Keratinocyte (primary cell): ENCODE measurements around the gene LRRC71. TPM values are rescaled to one million over a fixed set of nuclear protein-coding genes. Genes with fewer than 3 reads are reported as not detected.

Experiments
- DNase-seq: peaks from one replicate; pipeline ENCODE4 v3.0.0-alpha.2; 2011; ENCODE audit warnings: low read depth, missing footprints, low spot score
- FAIRE-seq: peaks from 2 replicates; lab custom pipeline; 2011; peaks lifted over from hg19 to GRCh38; lab: Jason Lieb, UNC
- H2AFZ ChIP-seq: 2 replicates; pipeline ENCODE4 v1.6.0; 2012; ENCODE audit warnings: low read length, control low read depth, inconsistent platforms; ENCODE audit not compliant: control insufficient read depth
- H3K27ac ChIP-seq: 2 replicates; pipeline ENCODE4 v1.5.1; 2011; ENCODE audit warnings: low read length; ENCODE audit not compliant: control insufficient read depth, insufficient read depth
- H3K27me3 ChIP-seq: 3 replicates; pipeline ENCODE4 v1.6.0; 2011; ENCODE audit warnings: low read length; ENCODE audit not compliant: control insufficient read depth, insufficient read depth; ENCODE audit errors: extremely low read depth
- H3K36me3 ChIP-seq, 2 experiments: 2 replicates in 1 of 2; 3 replicates in 1 of 2; pipeline ENCODE4 v1.5.1; 2011; ENCODE audit warnings: low read length in 2 of 2, mild to moderate bottlenecking in 1 of 2; ENCODE audit not compliant: control insufficient read depth in 2 of 2, insufficient read depth in 2 of 2; ENCODE audit errors: extremely low read depth in 1 of 2
- H3K4me1 ChIP-seq: 3 replicates; pipeline ENCODE4 v1.5.1; 2011; ENCODE audit warnings: low read length; ENCODE audit not compliant: control insufficient read depth, insufficient read depth; ENCODE audit errors: extremely low read depth
- H3K4me2 ChIP-seq: 3 replicates; pipeline ENCODE4 v1.6.0; 2011; ENCODE audit warnings: low read depth, low read length; ENCODE audit not compliant: control insufficient read depth, insufficient read depth; ENCODE audit errors: extremely low read depth
- H3K4me3 ChIP-seq, 3 experiments: fragments of 200-600 bp in 1 of 3; sonication (generic) in 1 of 3; 2 replicates in 2 of 3; 3 replicates in 1 of 3; pipeline ENCODE4 v1.5.1; 2011 to 2016; ENCODE audit warnings: low read length in 3 of 3, mild to moderate bottlenecking in 3 of 3, control low read depth in 2 of 3, inconsistent platforms in 1 of 3, low read depth in 1 of 3, mixed read lengths in 1 of 3, mixed run types in 1 of 3, moderate library complexity in 1 of 3; ENCODE audit not compliant: control insufficient read depth in 2 of 3, insufficient read depth in 2 of 3; ENCODE audit errors: extremely low read depth in 1 of 3
- H3K79me2 ChIP-seq: 2 replicates; pipeline ENCODE4 v1.6.0; 2012; ENCODE audit warnings: low read length; ENCODE audit not compliant: control insufficient read depth, insufficient read depth
- H3K9ac ChIP-seq: 3 replicates; pipeline ENCODE4 v1.6.0; 2011; ENCODE audit warnings: low read length; ENCODE audit not compliant: control insufficient read depth, insufficient read depth; ENCODE audit errors: extremely low read depth
- H3K9me1 ChIP-seq: 3 replicates; pipeline ENCODE4 v1.6.0; 2011; ENCODE audit warnings: low read length; ENCODE audit not compliant: control insufficient read depth, insufficient read depth; ENCODE audit errors: extremely low read depth
- H3K9me3 ChIP-seq: 2 replicates; pipeline ENCODE4 v1.5.1; 2012; ENCODE audit warnings: low read depth, low read length; ENCODE audit not compliant: control insufficient read depth
- H4K20me1 ChIP-seq: 3 replicates; pipeline ENCODE4 v1.6.0; 2011; ENCODE audit warnings: low read length; ENCODE audit not compliant: control insufficient read depth, insufficient read depth; ENCODE audit errors: extremely low read depth
- CTCF ChIP-seq, 3 experiments: IDR thresholded peaks in 1 of 3; conservative IDR thresholded peaks in 1 of 3; optimal IDR thresholded peaks in 1 of 3; 2 replicates in 2 of 3; 3 replicates in 1 of 3; pipeline versions ENCODE3 to v1.5.1; 2011; ENCODE audit warnings: low read length in 3 of 3, mild to moderate bottlenecking in 3 of 3, moderate library complexity in 2 of 3, control low read depth in 1 of 3, inconsistent platforms in 1 of 3; ENCODE audit not compliant: insufficient read depth in 2 of 3; ENCODE audit errors: extremely low read depth in 1 of 3
- EZH2 ChIP-seq: IDR thresholded peaks from one replicate; pipeline ENCODE4 v1.6.1; 2012; ENCODE audit warnings: inconsistent platforms, mild to moderate bottlenecking, low read length, moderate library complexity
- dilution Hi-C: fragments of 300-500 bp; cut with MboI; formaldehyde crosslinking; loops from one replicate; pipeline ENCODE4 v1.7.0; 2020; ENCODE audit warnings: low sequenced_read_pairs; ENCODE audit not compliant: extremely low pct_ligation_motif_present
- polyA plus RNA-seq, 5 experiments: library from polyadenylated mRNA; depleted of rRNA in 3 of 5; stranded (reverse) in 3 of 5; stranded (forward) in 1 of 5; unstranded in 1 of 5; fragments of >200 nt; gene quantifications; 1 replicate in 1 of 5; 2 replicates in 3 of 5; 3 replicates in 1 of 5; pipeline versions ENCODE4 v1.2.1 to v1.2.3, GENCODE V29; 2011 to 2012; ENCODE audit warnings: missing spikeins in 2 of 5, low read depth in 1 of 5, low replicate concordance in 1 of 5

The LRRC71 gene
- polyA plus RNA-seq, 1 donor (not counting 4 experiments of a cell fraction or from before 2014, with no cell fraction given): not detected

GRCh38 chr1:156963621-156964020 is 43.2 kb downstream of the LRRC71 start:
- H4K20me1 ChIP-seq: no peaks in the 10 kb centered on the region
- no peak overlapping the region for H3K9ac ChIP-seq
- no peak overlapping the region for H3K27ac ChIP-seq
- H3K79me2 ChIP-seq: no peaks in the 10 kb centered on the region
- no peak overlapping the region for H3K4me3 ChIP-seq
- no peaks in the 10 kb centered on the region for H3K9me1 ChIP-seq
- no peaks in the 10 kb centered on the region for H3K9me3 ChIP-seq
- H3K36me3 ChIP-seq: peaks cover 13 to 14% of the 10 kb centered on the region in 2 experiments
- H3K4me1 ChIP-seq: no peaks in the 10 kb centered on the region
- TF ChIP-seq CTCF (optimal IDR thresholded peaks at IDR 0.05 in 1 of 3, IDR thresholded peaks at IDR 0.05 in 1 of 3, conservative IDR thresholded peaks at IDR 0.05 in 1 of 3; ENCODE audit: extremely low read depth in 1 of 3, insufficient read depth in 2 of 3, low read length in 3 of 3) (no peak), EZH2 (no peak)
- H3K27me3 ChIP-seq: no peaks in the 10 kb centered on the region
- H2AFZ ChIP-seq: no peak overlapping the region
- H3K4me2 ChIP-seq: no peak overlapping the region
- DNase-seq: no peak
- dilution Hi-C loops: no loop called here
- no peak for FAIRE-seq

- Histone ChIP-seq H2AFZ (no peak overlapping the region), H3K9me3 (no peaks in the 10 kb centered on the region), H3K79me2 (no peaks in the 10 kb centered on the region), H3K4me1 (no peaks in the 10 kb centered on the region), H3K4me2 (no peak overlapping the region), H3K36me3 (peaks cover 11 to 14% of the 10 kb centered on the region in 2 experiments), H3K9me1 (no peaks in the 10 kb centered on the region), H3K27ac (no peak overlapping the region), H4K20me1 (no peaks in the 10 kb centered on the region), H3K4me3 (no peak overlapping the region), H3K9ac (no peak overlapping the region), H3K27me3 (no peaks in the 10 kb centered on the region)
- TF ChIP-seq EZH2: no peak
- no peak for TF ChIP-seq CTCF (optimal IDR thresholded peaks at IDR 0.05 in 1 of 3, IDR thresholded peaks at IDR 0.05 in 1 of 3, conservative IDR thresholded peaks at IDR 0.05 in 1 of 3; ENCODE audit: extremely low read depth in 1 of 3, insufficient read depth in 2 of 3, low read length in 3 of 3)
- dilution Hi-C loops: no loop called here
- DNase-seq (no peak), FAIRE-seq (no peak)
These were observed 44.0 kb downstream of the LRRC71 start for GRCh38 chr1:156964441-156964840.
